ENCODE data around the gene PTEN.
"Not testable (repeated sequence)": the region's sequence is repeated elsewhere in the genome, so short reads cannot be mapped to it uniquely, and the experiment has no call there.

The PTEN gene

GRCh38 chr10:87869773-87870551, 6.5 kb downstream of the PTEN start:
- no peak for DNase-seq (ENCODE audit: low spot score)

- DNase-seq (ENCODE audit: low spot score): no peak
Observed at GRCh38 chr10:87872828-87873227, 9.4 kb downstream of the PTEN start.

GRCh38 chr10:87873656-87874055, 10.2 kb downstream of the PTEN start:
- no peak for DNase-seq (ENCODE audit: low spot score)

GRCh38 chr10:87875929-87876571, 12.6 kb downstream of the PTEN start:
- no peak for DNase-seq (ENCODE audit: low spot score)

- DNase-seq (ENCODE audit: low spot score): no peak
Observed at GRCh38 chr10:87878664-87879459, 15.4 kb downstream of the PTEN start.

- no peak for DNase-seq (ENCODE audit: low spot score)
Observed at GRCh38 chr10:87880336-87880735, 16.9 kb downstream of the PTEN start.

- not testable (repeated sequence) for DNase-seq (ENCODE audit: low spot score)
Observed at GRCh38 chr10:87881373-87882059, 18.1 kb downstream of the PTEN start.

DNA sequence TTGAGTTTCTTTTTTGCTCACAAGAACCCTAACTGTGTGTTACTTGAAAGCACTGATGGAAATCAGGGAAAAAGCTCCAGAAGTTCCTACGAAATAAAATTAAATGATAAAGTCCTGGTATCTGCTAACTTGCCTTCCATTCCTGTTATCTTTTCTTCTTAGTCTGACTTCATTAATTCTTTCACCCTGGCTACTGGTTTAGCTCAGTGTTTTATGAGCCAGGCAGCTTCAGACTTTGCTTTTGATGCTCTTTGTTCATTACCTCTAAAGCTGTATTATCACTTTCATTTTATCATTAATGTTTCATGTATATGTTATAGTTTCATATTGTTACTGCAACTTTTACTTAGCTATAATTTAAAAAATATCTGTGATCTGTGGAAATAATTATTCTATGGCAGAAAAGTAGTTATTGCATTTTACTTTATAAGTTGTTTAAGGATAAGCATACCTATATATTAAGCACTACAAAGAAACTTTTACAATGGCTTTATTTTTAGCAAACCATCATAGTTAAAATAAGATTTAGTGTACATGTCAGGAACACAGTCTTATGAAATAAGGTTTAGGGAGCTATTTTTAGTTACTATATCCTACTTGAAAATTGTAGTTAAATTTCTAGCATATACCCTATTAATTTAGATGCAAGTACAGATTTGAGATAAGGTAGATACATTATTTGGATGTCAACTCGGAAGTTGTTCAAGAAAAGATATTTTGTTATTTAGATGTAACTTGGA, 19.3 kb downstream of the PTEN start:
- DNase-seq (ENCODE audit: low spot score): no peak

GRCh38 chr10:87886635-87887034, 23.2 kb downstream of the PTEN start:
- DNase-seq (ENCODE audit: low spot score): no peak

GRCh38 chr10:87887146-87887545, 23.7 kb downstream of the PTEN start:
- DNase-seq (ENCODE audit: low spot score): no peak

DNA sequence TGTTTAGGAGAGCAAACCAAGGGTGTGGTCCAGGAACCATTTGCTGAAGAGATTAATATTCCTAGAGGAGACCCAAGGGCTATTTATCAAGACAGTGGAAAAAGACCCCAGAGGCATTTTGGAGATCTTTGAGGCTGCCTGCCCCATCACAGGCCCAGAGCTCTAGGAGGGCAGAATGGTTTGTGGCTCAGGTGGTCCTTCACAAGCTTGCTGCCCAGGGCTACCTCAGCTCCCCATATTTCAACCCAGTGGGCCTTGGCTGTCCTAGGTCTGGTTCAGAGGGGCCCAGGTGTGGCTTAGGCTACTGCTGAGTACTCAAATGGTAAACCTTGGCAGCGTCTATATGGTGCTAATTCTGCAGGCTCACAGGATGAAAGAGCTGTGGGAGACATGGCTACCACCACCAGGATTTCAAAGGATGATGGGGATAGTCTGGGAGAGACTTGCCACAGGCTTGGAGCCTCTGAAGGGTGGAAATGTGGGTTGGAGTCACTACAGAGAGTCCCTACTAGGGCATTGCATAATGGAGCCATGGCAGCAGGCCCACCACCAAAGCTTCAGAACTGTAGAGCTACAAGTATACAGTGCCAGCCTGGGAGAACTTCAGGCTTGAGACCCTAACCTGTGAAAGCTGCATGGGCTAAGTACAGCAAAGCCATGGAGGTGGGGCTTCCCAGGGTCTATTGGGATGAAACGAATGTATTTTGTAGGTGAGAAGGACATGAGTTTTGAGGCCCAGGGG, 24.3 kb downstream of the PTEN start:
- no peak for DNase-seq (ENCODE audit: low spot score)

DNA sequence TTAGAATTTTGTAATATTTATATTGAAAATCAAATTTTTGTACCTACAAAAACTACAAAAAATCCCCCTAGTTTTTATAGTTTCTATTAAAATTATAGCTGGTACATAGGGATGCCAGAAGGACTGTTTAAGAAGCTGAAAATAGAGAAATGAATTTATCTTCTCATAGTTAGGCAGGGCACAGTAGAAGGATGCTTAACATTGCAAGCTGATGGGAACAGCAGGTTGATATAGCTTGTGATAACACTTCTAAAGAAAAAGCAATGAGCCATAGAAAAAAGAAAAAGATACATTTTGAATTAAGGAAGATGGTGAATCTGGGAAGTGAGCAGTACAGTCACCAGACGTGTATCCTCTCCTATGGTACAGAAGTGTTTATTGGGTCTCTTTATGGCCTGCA, 32.0 kb downstream of the PTEN start:
- no peak for DNase-seq (ENCODE audit: low spot score)

- DNase-seq (ENCODE audit: low spot score): no peak
Observed at GRCh38 chr10:87896216-87896615, 32.8 kb downstream of the PTEN start.

GRCh38 chr10:87897957-87898356, 34.5 kb downstream of the PTEN start:
- DNase-seq (ENCODE audit: low spot score): not testable (repeated sequence)

DNA sequence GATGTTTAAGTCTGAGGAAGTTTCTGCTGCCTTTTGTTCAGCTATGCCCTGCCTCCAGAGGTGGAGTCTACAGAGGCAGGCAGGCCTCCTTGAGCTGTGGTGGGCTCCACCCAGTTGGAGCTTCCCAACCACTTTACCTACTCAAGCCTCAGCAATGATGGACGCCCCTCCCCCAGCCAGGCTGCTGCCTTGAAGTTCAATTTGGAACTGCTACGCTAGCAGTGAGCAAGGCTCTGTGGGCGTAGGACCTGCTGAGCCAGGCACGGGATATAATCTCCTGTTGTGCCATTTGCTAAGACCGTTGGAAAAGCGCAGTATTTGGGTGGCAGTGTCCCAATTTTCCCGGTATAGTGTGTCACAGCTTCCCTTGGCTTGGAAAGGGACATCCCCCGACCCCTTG, 40.0 kb downstream of the PTEN start:
- DNase-seq (ENCODE audit: low spot score): not testable (repeated sequence)

DNA sequence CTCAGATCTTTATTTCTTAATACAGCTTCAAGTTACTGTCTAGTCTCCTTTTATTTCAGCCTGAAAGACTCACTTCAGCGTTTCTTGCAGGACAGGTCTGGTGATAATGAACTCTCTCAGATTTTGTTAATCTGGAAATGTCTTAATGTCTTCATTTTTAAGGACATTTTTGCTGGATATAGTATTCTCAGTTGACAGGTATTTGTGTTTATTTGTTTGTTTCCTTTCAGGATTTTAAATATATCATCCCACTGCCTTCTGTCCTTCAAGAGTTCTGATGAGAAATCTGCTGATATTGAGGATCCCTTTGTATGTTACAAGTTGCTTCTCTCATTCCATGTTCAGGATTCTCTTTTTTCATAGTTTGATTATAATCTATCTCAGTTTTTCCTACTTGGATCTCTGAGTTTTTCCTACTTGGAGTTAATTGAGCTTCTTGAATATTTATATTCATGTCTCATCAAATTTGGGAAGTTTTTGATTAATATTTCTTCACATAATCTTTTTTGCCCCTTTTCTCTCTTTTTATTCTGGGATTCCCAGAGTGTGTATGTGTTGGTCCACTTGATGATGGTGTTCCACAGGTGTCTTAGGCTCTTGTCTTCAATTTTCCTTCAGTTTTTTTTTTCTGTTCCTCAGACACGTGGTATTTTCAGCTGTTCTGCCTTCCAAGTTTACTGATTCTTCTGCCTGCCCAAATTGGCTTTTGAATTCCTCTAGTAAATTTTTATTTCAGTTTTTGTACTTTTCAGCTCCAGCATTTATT, 49.9 kb downstream of the PTEN start:
- no peak for DNase-seq (ENCODE audit: low spot score)

- no peak for DNase-seq (ENCODE audit: low spot score)
Observed at GRCh38 chr10:87915406-87915805, 52.0 kb downstream of the PTEN start.

GRCh38 chr10:87915989-87916388, 52.6 kb downstream of the PTEN start:
- DNase-seq (ENCODE audit: low spot score): no peak

DNA sequence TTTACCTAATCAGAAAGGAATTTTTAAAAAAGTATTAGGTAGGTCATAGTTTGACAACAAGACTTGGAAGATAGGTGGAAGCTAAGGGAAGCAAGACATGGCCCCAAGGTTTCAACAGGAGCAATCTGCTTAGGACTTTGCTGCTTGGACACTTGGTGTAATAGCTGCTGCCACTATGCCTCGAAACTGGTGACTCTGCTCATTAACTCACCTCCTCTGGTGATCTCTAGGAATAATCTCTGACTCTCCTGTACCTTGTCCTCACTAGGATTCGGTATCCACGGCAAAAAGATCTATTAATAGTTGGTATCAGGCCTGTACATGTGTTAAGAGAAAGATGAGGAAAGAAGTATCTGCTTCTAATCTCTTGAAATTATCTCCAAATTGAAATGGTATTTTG, 53.1 kb downstream of the PTEN start:
- no peak for DNase-seq (ENCODE audit: low spot score)

DNA sequence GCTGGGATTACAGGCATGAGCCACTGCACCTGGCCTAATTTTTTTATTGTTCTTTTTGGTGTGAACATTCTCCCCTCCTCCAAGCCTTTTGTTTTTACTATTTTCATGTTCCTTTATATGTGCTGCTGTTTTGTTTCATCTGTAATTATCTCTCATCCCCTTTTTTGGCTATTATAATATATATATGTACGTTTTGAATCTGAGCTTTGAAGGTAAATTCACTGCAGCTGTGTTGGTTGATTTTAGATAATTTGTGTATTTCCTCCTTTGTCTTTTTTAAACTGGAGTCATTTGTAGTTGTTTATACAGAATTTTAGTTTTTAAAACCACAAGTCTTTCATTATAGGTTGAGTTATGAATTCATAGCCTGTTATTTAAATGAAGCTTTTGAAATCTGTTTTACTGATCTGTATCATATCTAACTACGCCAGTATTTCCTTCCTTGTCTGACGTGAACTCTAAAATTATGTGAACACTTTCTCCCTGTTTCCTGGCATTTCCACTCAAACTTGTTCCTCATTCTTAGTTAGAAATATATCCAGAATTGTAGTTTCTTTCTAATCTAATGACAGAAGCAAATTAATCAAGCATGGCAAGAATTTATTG, 54.9 kb downstream of the PTEN start:
- no peak for DNase-seq (ENCODE audit: low spot score)
